Muscle of leg (tissue), 9 donors: ENCODE results near the gene ARRDC1. TPM values are rescaled to one million over a fixed set of nuclear protein-coding genes. Genes with fewer than 3 reads are reported as not detected.

Source experiments
- polyA plus RNA-seq, 8 donors: library from polyadenylated mRNA; unstranded; fragments of 120-200 nt; gene quantifications; one replicate each; pipeline versions ENCODE4 v1.2.1 to v1.2.3, GENCODE V29; 2013; ENCODE audit warnings: inconsistent platforms in 1 of 8, low replicate concordance in 1 of 8; ENCODE audit not compliant: insufficient read length in 8 of 8, insufficient read depth in 1 of 8
- total RNA-seq: library from RNA; stranded (reverse); fragments of 120-200 nt; gene quantifications from one replicate; pipeline ENCODE4 v1.2.4, GENCODE V29; 2013

ARRDC1 gene
- total and polyA plus RNA-seq, 9 donors, result 20.6 to 41.3 (median 29.8) TPM

Other genes starting within 250 kb of the ARRDC1 start
- gene EXD3, start 182.5 kb upstream of the ARRDC1 start, total RNA-seq, result 9.0 TPM
- 10 to 100 TPM in 6 of 8 donors, 1 to 10 TPM in 2; 7.4 to 19.0 (median 11.8) TPM for gene EXD3, start 182.5 kb upstream of the ARRDC1 start, polyA plus RNA-seq
- 2.0 TPM for gene NOXA1, start 182.3 kb upstream of the ARRDC1 start, total RNA-seq
- 1 to 10 TPM in 7 of 8 donors, under 1 TPM in 1; 0.99 to 5.1 (median 2.6) TPM for gene NOXA1, start 182.3 kb upstream of the ARRDC1 start, polyA plus RNA-seq
- 0.18 TPM for gene ENTPD8, start 164.3 kb upstream of the ARRDC1 start, total RNA-seq
- 1 to 10 TPM in 1 of 8 donors, under 1 TPM in 7; 0.35 to 1.2 (median 0.42) TPM for gene ENTPD8, start 164.3 kb upstream of the ARRDC1 start, polyA plus RNA-seq
- 9.9 TPM for gene NSMF, start 146.4 kb upstream of the ARRDC1 start, total RNA-seq
- 10 to 100 TPM; 16.1 to 31.1 (median 23.0) TPM for gene NSMF, start 146.4 kb upstream of the ARRDC1 start, polyA plus RNA-seq
- 0.80 TPM for gene PNPLA7, start 55.3 kb upstream of the ARRDC1 start, total RNA-seq
- 1 to 10 TPM; 1.3 to 3.6 (median 2.5) TPM for gene PNPLA7, start 55.3 kb upstream of the ARRDC1 start, polyA plus RNA-seq
- gene MRPL41, start 53.8 kb upstream of the ARRDC1 start, total RNA-seq, result 37.8 TPM
- 10 to 100 TPM; 25.6 to 42.1 (median 31.7) TPM for gene MRPL41, start 53.8 kb upstream of the ARRDC1 start, polyA plus RNA-seq
- 27.4 TPM for gene DPH7, start 26.8 kb upstream of the ARRDC1 start, total RNA-seq
- gene DPH7, start 26.8 kb upstream of the ARRDC1 start, polyA plus RNA-seq, result 10 to 100 TPM; 20.8 to 34.8 (median 26.9) TPM
- 18.6 TPM for gene ZMYND19, start 15.2 kb upstream of the ARRDC1 start, total RNA-seq
- gene ZMYND19, start 15.2 kb upstream of the ARRDC1 start, polyA plus RNA-seq, result 10 to 100 TPM; 18.5 to 22.8 (median 19.4) TPM
- 29.9 TPM for gene EHMT1, start 13.3 kb downstream of the ARRDC1 start, total RNA-seq
- 10 to 100 TPM; 42.9 to 59.7 (median 47.9) TPM for gene EHMT1, start 13.3 kb downstream of the ARRDC1 start, polyA plus RNA-seq